H1 (cell line): ENCODE data around the gene IQCH. TPM values are rescaled to one million over a fixed set of nuclear protein-coding genes. Genes with fewer than 3 reads are reported as not detected.

ENCODE experiments used
- CTCF ChIA-PET: fragments of 300-600 bp; sonication (Branson Sonifier 250); formaldehyde crosslinking; loops from one replicate; lab custom pipeline; 2021; ENCODE audit not compliant: partially characterized antibody; lab: Charles Lee
- POLR2A ChIA-PET: fragments of 300-600 bp; sonication (Branson Sonifier 250); formaldehyde crosslinking; loops from one replicate; lab custom pipeline; 2021; ENCODE audit warnings: inconsistent platforms; ENCODE audit not compliant: partially characterized antibody; lab: Charles Lee
- DNase-seq, 2 experiments: peaks; one replicate each; pipeline versions ENCODE4 v3.0.0 to v3.0.0-alpha.2; 2010 to 2022; ENCODE audit warnings: low spot score in 2 of 2, low read depth in 1 of 2, mixed read lengths in 1 of 2
- FAIRE-seq: peaks from 2 replicates; lab custom pipeline; 2011; peaks lifted over from hg19 to GRCh38; lab: Jason Lieb, UNC
- H2AFZ ChIP-seq: 2 replicates; pipeline ENCODE4 v1.8.1; 2012; ENCODE audit warnings: low read length, inconsistent platforms
- H2AK5ac ChIP-seq: 2 replicates; pipeline ENCODE4 v1.6.1; 2013; ENCODE audit warnings: low read depth, low read length
- H2BK120ac ChIP-seq: replicated peaks from 2 replicates; pipeline ENCODE3; 2013; ENCODE audit warnings: low read depth, low read length, inconsistent platforms
- H2BK12ac ChIP-seq: 2 replicates; pipeline ENCODE4 v1.6.1; 2013; ENCODE audit warnings: low read depth, low read length
- H2BK15ac ChIP-seq: 2 replicates; pipeline ENCODE4 v1.6.1; 2013; ENCODE audit warnings: low read length
- H2BK20ac ChIP-seq: 2 replicates; pipeline ENCODE4 v1.6.1; 2013; ENCODE audit warnings: low read length
- H2BK5ac ChIP-seq: 2 replicates; pipeline ENCODE4 v1.6.1; 2013; ENCODE audit warnings: low read depth, low read length
- H3K14ac ChIP-seq: 2 replicates; pipeline ENCODE4 v1.6.1; 2013; ENCODE audit warnings: inconsistent platforms; ENCODE audit not compliant: insufficient read length
- H3K18ac ChIP-seq: 2 replicates; pipeline ENCODE4 v1.6.1; 2013; ENCODE audit warnings: low read length; ENCODE audit errors: extremely low read depth
- H3K23ac ChIP-seq: 2 replicates; pipeline ENCODE4 v1.6.1; 2013; ENCODE audit warnings: inconsistent platforms; ENCODE audit not compliant: insufficient read length
- H3K23me2 ChIP-seq: 2 replicates; pipeline ENCODE4 v1.6.1; 2013; ENCODE audit warnings: low read depth, low read length
- H3K27ac ChIP-seq: 2 replicates; pipeline ENCODE4 v1.6.1; 2011; ENCODE audit warnings: low read depth, low read length, inconsistent platforms
- H3K27me3 ChIP-seq, 4 experiments: replicated peaks in 1 of 4; 1 replicate in 1 of 4; 2 replicates in 3 of 4; pipeline versions ENCODE4 v1.6.1 to v1.8.1; 2011 to 2013; ENCODE audit warnings: low read length in 3 of 4, mild to moderate bottlenecking in 3 of 4, inconsistent platforms in 2 of 4, mixed read lengths in 2 of 4, moderate library complexity in 1 of 4; ENCODE audit not compliant: control insufficient read depth in 3 of 4, insufficient read depth in 3 of 4; ENCODE audit errors: extremely low read depth in 1 of 4
- H3K36me3 ChIP-seq, 4 experiments: 2 replicates each; pipeline versions ENCODE4 v1.6.1 to v1.8.1; 2011 to 2013; ENCODE audit warnings: mild to moderate bottlenecking in 4 of 4, low read length in 3 of 4, moderate library complexity in 2 of 4, control low read depth in 1 of 4, inconsistent platforms in 1 of 4; ENCODE audit not compliant: insufficient read depth in 4 of 4, control insufficient read depth in 2 of 4
- H3K4ac ChIP-seq: replicated peaks from 2 replicates; pipeline ENCODE3; 2013; ENCODE audit warnings: low read length, low read depth, mixed read lengths, inconsistent platforms; ENCODE audit not compliant: insufficient read length
- H3K4me1 ChIP-seq, 4 experiments: replicated peaks in 1 of 4; 1 replicate in 1 of 4; 2 replicates in 3 of 4; pipeline versions ENCODE4 v1.6.1 to v1.8.1; 2011 to 2013; ENCODE audit warnings: low read length in 3 of 4, inconsistent platforms in 2 of 4, mixed read lengths in 1 of 4; ENCODE audit not compliant: insufficient read depth in 4 of 4, control insufficient read depth in 3 of 4
- H3K4me2 ChIP-seq, 2 experiments: 2 replicates each; pipeline versions ENCODE4 v1.6.1 to v1.8.1; 2011 to 2013; ENCODE audit warnings: low read depth in 2 of 2, low read length in 2 of 2, control low read depth in 1 of 2, inconsistent platforms in 1 of 2, mild to moderate bottlenecking in 1 of 2; ENCODE audit not compliant: insufficient read depth in 1 of 2
- H3K4me3 ChIP-seq, 4 experiments: fragments of 200-600, 300-600 bp in 1 of 4; sonication (generic), shearing (Covaris generic), sonication (Bioruptor Twin) in 1 of 4; 2 replicates each; pipeline versions ENCODE4 v1.5.1 to v1.8.1; 2011 to 2016; ENCODE audit warnings: low read length in 4 of 4, low read depth in 3 of 4, control low read depth in 2 of 4, inconsistent platforms in 2 of 4, mild to moderate bottlenecking in 2 of 4, mixed read lengths in 1 of 4, moderate library complexity in 1 of 4; ENCODE audit not compliant: insufficient read depth in 2 of 4; ENCODE audit errors: extremely low read depth in 1 of 4
- H3K56ac ChIP-seq: replicated peaks from 2 replicates; pipeline ENCODE3; 2013; ENCODE audit warnings: low read depth, mild to moderate bottlenecking, mixed read lengths, low read length, inconsistent platforms; ENCODE audit not compliant: insufficient read length
- H3K79me1 ChIP-seq: 2 replicates; pipeline ENCODE4 v1.6.1; 2013; ENCODE audit warnings: low read depth, low read length, control low read depth
- H3K79me2 ChIP-seq, 2 experiments: 2 replicates each; pipeline versions ENCODE4 v1.6.1 to v1.8.1; 2012 to 2013; ENCODE audit warnings: low read length in 2 of 2, mild to moderate bottlenecking in 2 of 2, inconsistent platforms in 1 of 2; ENCODE audit not compliant: insufficient read depth in 2 of 2, control insufficient read depth in 1 of 2
- H3K9ac ChIP-seq, 4 experiments: replicated peaks in 1 of 4; 1 replicate in 1 of 4; 2 replicates in 3 of 4; pipeline versions ENCODE4 v1.6.1 to v1.8.1; 2011 to 2013; ENCODE audit warnings: low read depth in 3 of 4, low read length in 3 of 4, control low read depth in 2 of 4, mild to moderate bottlenecking in 2 of 4, moderate library complexity in 2 of 4, inconsistent platforms in 1 of 4; ENCODE audit errors: extremely low read depth in 1 of 4
- H3K9me3 ChIP-seq, 2 experiments: 2 replicates each; pipeline versions ENCODE4 v1.6.1 to v1.8.1; 2012 to 2013; ENCODE audit warnings: mild to moderate bottlenecking in 2 of 2, moderate library complexity in 2 of 2, control low read depth in 1 of 2, inconsistent platforms in 1 of 2, low read depth in 1 of 2, low read length in 1 of 2, mixed read lengths in 1 of 2; ENCODE audit not compliant: insufficient read depth in 2 of 2
- H4K20me1 ChIP-seq, 2 experiments: replicated peaks in 1 of 2; 2 replicates each; pipeline versions ENCODE3 to v1.8.1; 2011 to 2013; ENCODE audit warnings: inconsistent platforms in 2 of 2, low read length in 2 of 2, mild to moderate bottlenecking in 1 of 2; ENCODE audit not compliant: insufficient read depth in 2 of 2, control insufficient read depth in 1 of 2
- H4K5ac ChIP-seq: 2 replicates; pipeline ENCODE4 v1.6.1; 2013; ENCODE audit warnings: low read length, low read depth, mixed read lengths, inconsistent platforms; ENCODE audit not compliant: insufficient read length
- H4K8ac ChIP-seq: 2 replicates; pipeline ENCODE4 v1.8.0; 2013; ENCODE audit warnings: mild to moderate bottlenecking, moderate library complexity, low read length, inconsistent platforms; ENCODE audit not compliant: insufficient read depth; ENCODE audit errors: extremely low read depth
- H4K91ac ChIP-seq: replicated peaks from 2 replicates; pipeline ENCODE3; 2013; ENCODE audit warnings: low read length, mixed read lengths, inconsistent platforms; ENCODE audit not compliant: insufficient read length
- BACH1 ChIP-seq: IDR thresholded peaks from 2 replicates; pipeline ENCODE4 v1.6.1; 2012; ENCODE audit warnings: low read length, improper control_type of control experiment
- BRCA1 ChIP-seq: IDR thresholded peaks from 2 replicates; pipeline ENCODE4 v1.6.1; 2012; ENCODE audit warnings: low read depth, low read length, improper control_type of control experiment
- CBX8 ChIP-seq: fragments of 300-800, 300-1000 bp; sonication (generic); IDR thresholded peaks from 2 replicates; pipeline ENCODE4 v1.7.1; 2016; ENCODE audit warnings: low read depth, low read length, borderline replicate concordance
- EZH2 ChIP-seq: fragments of 200-600 bp; sonication (generic); IDR thresholded peaks from 2 replicates; pipeline ENCODE4 v1.7.1; 2012; ENCODE audit warnings: low read depth, mild to moderate bottlenecking, moderate library complexity, low read length, inconsistent platforms; ENCODE audit not compliant: severe bottlenecking
- GTF2F1 ChIP-seq: IDR thresholded peaks from 2 replicates; pipeline ENCODE4 v1.6.1; 2012; ENCODE audit warnings: low read depth, low read length, improper control_type of control experiment, borderline replicate concordance
- HDAC6 ChIP-seq: IDR thresholded peaks from one replicate; pipeline ENCODE4 v1.7.1; 2012; ENCODE audit warnings: low read depth, mild to moderate bottlenecking, inconsistent platforms, low read length, moderate library complexity
- POLR2A ChIP-seq, 2 experiments: IDR thresholded peaks; 1 replicate in 1 of 2; 2 replicates in 1 of 2; pipeline ENCODE4 v1.6.1; 2011; ENCODE audit warnings: low read depth in 2 of 2, low read length in 2 of 2, mild to moderate bottlenecking in 2 of 2; ENCODE audit errors: control extremely low read depth in 1 of 2
- RXRA ChIP-seq: IDR thresholded peaks from 2 replicates; pipeline ENCODE4 v1.6.1; 2011; ENCODE audit warnings: low read depth, mild to moderate bottlenecking, low read length, moderate library complexity; ENCODE audit not compliant: insufficient read depth
- SIX5 ChIP-seq: IDR thresholded peaks from 2 replicates; pipeline ENCODE4 v1.6.1; 2011; ENCODE audit warnings: mild to moderate bottlenecking, low read depth, low read length
- SP2 ChIP-seq: IDR thresholded peaks from 2 replicates; pipeline ENCODE4 v1.6.1; 2012; ENCODE audit warnings: mild to moderate bottlenecking, low read length, inconsistent platforms
- SP4 ChIP-seq: IDR thresholded peaks from 2 replicates; pipeline ENCODE4 v1.6.1; 2012; ENCODE audit warnings: low read length, inconsistent platforms
- SRF ChIP-seq: IDR thresholded peaks from 2 replicates; pipeline ENCODE4 v1.6.1; 2011; ENCODE audit warnings: mild to moderate bottlenecking, low read depth, low read length, moderate library complexity
- TCF12 ChIP-seq: IDR thresholded peaks from 2 replicates; pipeline ENCODE4 v1.6.1; 2011; ENCODE audit warnings: low read depth, mild to moderate bottlenecking, low read length
- TEAD4 ChIP-seq: IDR thresholded peaks from 2 replicates; pipeline ENCODE4 v1.6.1; 2012; ENCODE audit warnings: low read depth, low read length, inconsistent platforms, mixed read lengths
- WGBS, 2 experiments: shearing (Covaris generic) in 1 of 2; methylation state at CpG; one replicate each; pipeline versions ENCODE4 v1.1.6 to v1.1.7; 2013 to 2015; ENCODE audit warnings: low lambda C conversion rate in 2 of 2, mixed read lengths in 2 of 2, inconsistent platforms in 1 of 2, low coverage in 1 of 2, missing lambda C conversion rate in 1 of 2; ENCODE audit not compliant: insufficient replicate concordance in 2 of 2, insufficient coverage in 1 of 2, insufficient read length in 1 of 2; ENCODE audit errors: extremely low coverage in 1 of 2, missing lambda C conversion rate in 1 of 2; 5-methylcytosine and 5-hydroxymethylcytosine counted together
- polyA plus RNA-seq, 7 experiments: library from polyadenylated mRNA; depleted of rRNA in 3 of 7; stranded (reverse) in 5 of 7; unstranded in 2 of 7; fragments of >200 nt in 5 of 7; fragments of 200-250 nt in 2 of 7; gene quantifications; 1 replicate in 5 of 7; 2 replicates in 1 of 7; 4 replicates in 1 of 7; pipeline versions ENCODE4 v1.2.1 to v1.2.3, GENCODE V29; 2011 to 2013; ENCODE audit warnings: missing spikeins in 2 of 7, mixed read lengths in 2 of 7
- total RNA-seq: library from RNA; stranded (reverse); fragmentation: NEBNext Ultra II Directional; extraction: Animal tissue kit (Norgen Biotek cat#: 25700); gene quantifications from 2 replicates; pipeline ENCODE4 v1.2.1, GENCODE V29; 2021
- TF ChIP-seq, protein P1 (sequence below): IDR thresholded peaks from 2 replicates; pipeline ENCODE4 v1.6.1; 2012; ENCODE audit warnings: inconsistent platforms

Gene IQCH
- total and polyA plus RNA-seq, 2 of the 8 experiments (the other 6 are each of a cell fraction or from before 2014, with no cell fraction given) = 0.60 to 1.9 TPM

DNA sequence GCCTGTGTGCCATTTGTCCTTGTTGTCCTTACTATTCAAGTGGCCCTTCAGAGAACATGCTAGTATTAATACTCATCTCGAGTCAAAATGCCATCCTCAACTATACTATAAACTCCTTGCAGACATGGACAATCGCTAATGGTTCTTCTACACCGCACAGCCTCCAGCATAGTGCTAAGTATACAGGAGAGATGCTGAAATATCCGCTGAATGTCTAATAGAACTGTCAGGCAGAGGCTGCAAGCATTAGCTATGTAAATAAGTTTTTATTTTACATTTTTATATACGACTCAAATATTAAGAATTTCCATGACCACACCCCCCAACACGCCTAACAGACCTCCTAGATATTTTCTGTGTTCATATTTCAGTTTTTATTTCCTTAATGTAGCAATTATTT is 39.5 kb upstream of the IQCH start:
- no peak overlapping the region for H3K4me2 ChIP-seq
- FAIRE-seq (no peak), DNase-seq (no peak)
- no peaks in the 10 kb centered on the region for H3K9me3 ChIP-seq
- no peak overlapping the region for H4K91ac ChIP-seq
- no peak overlapping the region for H3K18ac ChIP-seq
- H2BK5ac ChIP-seq = no peak overlapping the region
- no peaks in the 10 kb centered on the region for H3K79me1 ChIP-seq
- no peak overlapping the region for H3K27ac ChIP-seq
- peak overlapping the region in 1 of 4 experiments; percentile 34; a peak in 1 of 7 replicates for H3K9ac ChIP-seq
- no peak overlapping the region for H2BK20ac ChIP-seq
- H3K36me3 ChIP-seq = no peaks in the 10 kb centered on the region
- no peak overlapping the region for H3K23ac ChIP-seq
- no peak overlapping the region for H2BK120ac ChIP-seq
- no peak overlapping the region for H3K14ac ChIP-seq
- H3K4me3 ChIP-seq = no peak overlapping the region
- no peak overlapping the region for H2BK15ac ChIP-seq
- H3K23me2 ChIP-seq = no peaks in the 10 kb centered on the region
- H4K20me1 ChIP-seq = no peaks in the 10 kb centered on the region
- ChIA-PET CTCF (no interaction called here), POLR2A (no interaction called here)
- H2AK5ac ChIP-seq = no peak overlapping the region
- H2AFZ ChIP-seq = no peak overlapping the region
- H4K5ac ChIP-seq = no peak overlapping the region
- H3K79me2 ChIP-seq = no peaks in the 10 kb centered on the region
- H3K27me3 ChIP-seq = no peaks in the 10 kb centered on the region
- H2BK12ac ChIP-seq = no peak overlapping the region
- H4K8ac ChIP-seq = no peak overlapping the region
- no peak overlapping the region for H3K4ac ChIP-seq
- H3K4me1 ChIP-seq = no peaks in the 10 kb centered on the region
- H3K56ac ChIP-seq = no peak overlapping the region
- 94% methylated on average over 6 of the region's 6 CpGs; no CpG with 5 or more reads in 1 of the 2 experiments for WGBS, 2 experiments
- no peak for TF ChIP-seq BRCA1
- no peak for TF ChIP-seq GTF2F1
- TF ChIP-seq EZH2 = no peak
- TF ChIP-seq SP4 = no peak
- no peak for TF ChIP-seq RXRA
- no peak for TF ChIP-seq CBX8
- TF ChIP-seq TEAD4 = no peak
- no peak for TF ChIP-seq HDAC6
- TF ChIP-seq BACH1 = no peak
- TF ChIP-seq SRF = no peak
- TF ChIP-seq POLR2A (IDR thresholded peaks at IDR 0.05; ENCODE audit: control extremely low read depth in 1 of 2, low read depth in 2 of 2, low read length in 2 of 2) = no peak
- no peak for TF ChIP-seq SIX5
- no peak for TF ChIP-seq TCF12
- TF ChIP-seq SP2 = no peak
- TF ChIP-seq, protein P1, sequence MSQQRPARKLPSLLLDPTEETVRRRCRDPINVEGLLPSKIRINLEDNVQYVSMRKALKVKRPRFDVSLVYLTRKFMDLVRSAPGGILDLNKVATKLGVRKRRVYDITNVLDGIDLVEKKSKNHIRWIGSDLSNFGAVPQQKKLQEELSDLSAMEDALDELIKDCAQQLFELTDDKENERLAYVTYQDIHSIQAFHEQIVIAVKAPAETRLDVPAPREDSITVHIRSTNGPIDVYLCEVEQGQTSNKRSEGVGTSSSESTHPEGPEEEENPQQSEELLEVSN = no peak
